GM12878 (cell line): ENCODE results near the gene DSTN.

Source experiments
- CEBPB ChIP-seq, 2 experiments: fragments of 150-350 bp in 1 of 2; IDR thresholded peaks; 2 replicates each; pipeline ENCODE4 v1.6.1; 2012 to 2014; ENCODE audit warnings: low read depth in 2 of 2, low read length in 2 of 2, borderline replicate concordance in 1 of 2, inconsistent platforms in 1 of 2
- CHD2 ChIP-seq: IDR thresholded peaks from 2 replicates; pipeline ENCODE4 v1.6.1; 2011; ENCODE audit warnings: low read depth, low read length, improper control_type of control experiment, borderline replicate concordance
- CTCF ChIP-seq, 3 experiments: IDR thresholded peaks in 2 of 3; conservative IDR thresholded peaks in 1 of 3; 2 replicates each; pipeline ENCODE4 v1.5.1; 2011; ENCODE audit warnings: low read depth in 3 of 3, low read length in 3 of 3, mild to moderate bottlenecking in 3 of 3, control low read depth in 2 of 3, moderate library complexity in 2 of 3, inconsistent platforms in 1 of 3, mixed read lengths in 1 of 3; ENCODE audit not compliant: control insufficient read depth in 2 of 3, insufficient read depth in 1 of 3; ENCODE audit errors: extremely low read depth in 1 of 3
- EP300 ChIP-seq, 2 experiments: fragments of 150-350 bp in 1 of 2; IDR thresholded peaks; 2 replicates each; pipeline ENCODE4 v1.6.1; 2011 to 2012; ENCODE audit warnings: low read depth in 2 of 2, low read length in 2 of 2, borderline replicate concordance in 1 of 2, improper control_type of control experiment in 1 of 2, inconsistent platforms in 1 of 2; ENCODE audit not compliant: control insufficient read depth in 1 of 2
- EZH2 ChIP-seq: IDR thresholded peaks from 2 replicates; pipeline ENCODE4 v1.6.1; 2012; ENCODE audit warnings: low read depth, mild to moderate bottlenecking, control low read depth, inconsistent platforms, low read length, borderline replicate concordance; ENCODE audit not compliant: control insufficient read depth
- POLR2A ChIP-seq: IDR thresholded peaks from 2 replicates; pipeline ENCODE4 v1.6.1; 2011; ENCODE audit warnings: low read depth, mild to moderate bottlenecking, low read length
- RAD21 ChIP-seq: IDR thresholded peaks from 2 replicates; pipeline ENCODE4 v1.6.1; 2011; ENCODE audit warnings: mild to moderate bottlenecking, low read depth, low read length, moderate library complexity; ENCODE audit not compliant: insufficient read depth
- RB1 ChIP-seq: fragments of 450-650 bp; formaldehyde crosslinking; IDR thresholded peaks from 2 replicates; pipeline ENCODE4 v1.6.1; 2017; ENCODE audit warnings: mild to moderate bottlenecking, borderline replicate concordance
- REST ChIP-seq: IDR thresholded peaks from 2 replicates; pipeline ENCODE4 v1.6.1; 2012; ENCODE audit warnings: mild to moderate bottlenecking, low read depth, low read length
- SRF ChIP-seq, 2 experiments: IDR thresholded peaks; 2 replicates each; pipeline ENCODE4 v1.6.1; 2011; ENCODE audit warnings: low read depth in 2 of 2, low read length in 2 of 2, mild to moderate bottlenecking in 1 of 2, moderate library complexity in 1 of 2
- TAF1 ChIP-seq: IDR thresholded peaks from 2 replicates; pipeline ENCODE4 v1.6.1; 2011; ENCODE audit warnings: mild to moderate bottlenecking, low read depth, low read length, borderline replicate concordance
- TCF12 ChIP-seq: IDR thresholded peaks from 2 replicates; pipeline ENCODE4 v1.6.1; 2011; ENCODE audit warnings: low read depth, mild to moderate bottlenecking, low read length

GRCh38 chr20:17611540-17612286 is 41.8 kb downstream of the DSTN start:
- no peak for TF ChIP-seq REST
- TF ChIP-seq CTCF (IDR thresholded peaks at IDR 0.05 in 2 of 3, conservative IDR thresholded peaks at IDR 0.05 in 1 of 3; ENCODE audit: control insufficient read depth in 2 of 3, extremely low read depth in 1 of 3, insufficient read depth in 1 of 3, low read depth in 3 of 3, low read length in 3 of 3), result peak in 1 of 3 experiments; percentile 13; a peak in 1 of 6 replicates
- TF ChIP-seq CHD2, result no peak
- peak; percentile 13; the same call in 1 of the 2 replicates for TF ChIP-seq POLR2A
- TF ChIP-seq TCF12, result no peak
- no peak for TF ChIP-seq EZH2
- no peak for TF ChIP-seq RB1
- TF ChIP-seq RAD21, result 0 out of 2 replicates have a peak, but pooled peaks have one; percentile 21
- TF ChIP-seq EP300 (IDR thresholded peaks at IDR 0.05; ENCODE audit: borderline replicate concordance in 1 of 2, control insufficient read depth in 1 of 2, low read depth in 2 of 2, low read length in 2 of 2), result no peak
- TF ChIP-seq CEBPB (IDR thresholded peaks at IDR 0.05; ENCODE audit: borderline replicate concordance in 1 of 2, low read depth in 2 of 2, low read length in 2 of 2), result no peak
- TF ChIP-seq TAF1, result no peak
- TF ChIP-seq SRF (IDR thresholded peaks at IDR 0.05; ENCODE audit: low read depth in 2 of 2, low read length in 2 of 2), result no peak
